Body of pancreas (tissue), 4 donors: ENCODE measurements around the gene HYPK.

Experiments used
- POLR2A ChIP-seq, 3 donors: fragments of 450-650 bp; IDR thresholded peaks; one replicate each; pipeline ENCODE4 v1.6.1; 2016; ENCODE audit warnings: antibody characterized with exemption in 3 of 3, mild to moderate bottlenecking in 2 of 3
- TF ChIP-seq, protein P1 (sequence below), 7 experiments: fragments of 450-650 bp in 4 of 7; fragments of 200-600 bp in 3 of 7; sonication (generic) in 3 of 7; IDR thresholded peaks; one replicate each; pipeline ENCODE4 v1.5.1; 2016 to 2019; ENCODE audit warnings: antibody characterized with exemption in 7 of 7

DNA sequence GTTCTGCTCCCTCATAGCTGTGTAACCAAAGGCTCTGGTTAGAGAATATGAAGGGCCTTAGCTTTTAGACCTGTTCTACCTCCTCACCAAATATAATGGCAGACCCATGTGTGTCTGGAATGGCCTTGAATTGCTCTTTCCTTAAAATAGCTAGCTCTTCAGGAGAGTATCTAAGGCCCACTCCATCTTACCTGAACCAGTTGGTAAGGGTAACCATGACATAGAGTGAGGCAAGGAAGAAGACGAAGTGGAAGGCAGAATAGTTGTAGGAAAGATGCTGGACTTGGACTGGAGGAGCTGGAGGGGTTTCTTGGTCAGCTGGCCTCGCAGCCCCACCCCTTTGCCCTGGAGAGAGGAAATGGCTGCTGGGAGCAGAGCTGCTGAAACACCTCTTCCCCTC, 5.2 kb upstream of the HYPK start:
- no peak for TF ChIP-seq POLR2A (IDR thresholded peaks at IDR 0.05)
- TF ChIP-seq, protein P1, sequence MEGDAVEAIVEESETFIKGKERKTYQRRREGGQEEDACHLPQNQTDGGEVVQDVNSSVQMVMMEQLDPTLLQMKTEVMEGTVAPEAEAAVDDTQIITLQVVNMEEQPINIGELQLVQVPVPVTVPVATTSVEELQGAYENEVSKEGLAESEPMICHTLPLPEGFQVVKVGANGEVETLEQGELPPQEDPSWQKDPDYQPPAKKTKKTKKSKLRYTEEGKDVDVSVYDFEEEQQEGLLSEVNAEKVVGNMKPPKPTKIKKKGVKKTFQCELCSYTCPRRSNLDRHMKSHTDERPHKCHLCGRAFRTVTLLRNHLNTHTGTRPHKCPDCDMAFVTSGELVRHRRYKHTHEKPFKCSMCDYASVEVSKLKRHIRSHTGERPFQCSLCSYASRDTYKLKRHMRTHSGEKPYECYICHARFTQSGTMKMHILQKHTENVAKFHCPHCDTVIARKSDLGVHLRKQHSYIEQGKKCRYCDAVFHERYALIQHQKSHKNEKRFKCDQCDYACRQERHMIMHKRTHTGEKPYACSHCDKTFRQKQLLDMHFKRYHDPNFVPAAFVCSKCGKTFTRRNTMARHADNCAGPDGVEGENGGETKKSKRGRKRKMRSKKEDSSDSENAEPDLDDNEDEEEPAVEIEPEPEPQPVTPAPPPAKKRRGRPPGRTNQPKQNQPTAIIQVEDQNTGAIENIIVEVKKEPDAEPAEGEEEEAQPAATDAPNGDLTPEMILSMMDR (IDR thresholded peaks at IDR 0.05) = no peak
